ENCODE measurements around the gene PDZK1IP1.

Gene PDZK1IP1

GRCh38 chr1:47231301-47232186, 41.7 kb upstream of the PDZK1IP1 start:
- 1% methylated on average over 28 of the region's 62 CpGs for WGBS (ENCODE audit: insufficient coverage)
- H3K27me3 ChIP-seq (replicated peaks in 2 of 5; ENCODE audit: control insufficient read depth in 4 of 5, insufficient read depth in 5 of 5, low read length in 4 of 5), result no peaks in the 10 kb centered on the region
- peak overlapping the region; percentile 89 to 97 for H3K27ac ChIP-seq (ENCODE audit: insufficient read depth in 1 of 2, low read depth in 1 of 2, low read length in 2 of 2, poor library complexity in 1 of 2, severe bottlenecking in 2 of 2)
- no peaks in the 10 kb centered on the region for H3K9me3 ChIP-seq (ENCODE audit: control extremely low read depth in 1 of 5, control insufficient read depth in 4 of 5, insufficient read depth in 2 of 5, low read depth in 1 of 5, low read length in 4 of 5)
- peaks cover 9 to 92% (median 82%) of the 10 kb centered on the region in 4 experiments for H3K4me1 ChIP-seq (ENCODE audit: control extremely low read depth in 1 of 4, control insufficient read depth in 4 of 4, insufficient read depth in 4 of 4, low read length in 3 of 4)
- DNase-seq, result peak; percentile 87 to 95 (median 93)
- H3K36me3 ChIP-seq (ENCODE audit: control insufficient read depth in 4 of 4, insufficient read depth in 4 of 4, low read length in 3 of 4), result no peaks in the 10 kb centered on the region
- POLR2A ChIA-PET, result interaction anchor here (1.4 kb wide), 1 partner anchor 31 kb away, joined by 5 read pairs; no protein-coding TSS in a partner anchor
- CTCF ChIA-PET, result interaction anchor here (1.1 to 1.9 kb wide), 3 partner anchors 19 to 38 kb away, joined by 4 to 9 read pairs (median 5); no protein-coding TSS in a partner anchor
- peak overlapping the region; percentile 57 to 100 (median 85) for H3K4me3 ChIP-seq (ENCODE audit: control insufficient read depth in 1 of 7, extremely low read depth in 1 of 7, insufficient read depth in 4 of 7, low read depth in 2 of 7, low read length in 6 of 7)

DNA sequence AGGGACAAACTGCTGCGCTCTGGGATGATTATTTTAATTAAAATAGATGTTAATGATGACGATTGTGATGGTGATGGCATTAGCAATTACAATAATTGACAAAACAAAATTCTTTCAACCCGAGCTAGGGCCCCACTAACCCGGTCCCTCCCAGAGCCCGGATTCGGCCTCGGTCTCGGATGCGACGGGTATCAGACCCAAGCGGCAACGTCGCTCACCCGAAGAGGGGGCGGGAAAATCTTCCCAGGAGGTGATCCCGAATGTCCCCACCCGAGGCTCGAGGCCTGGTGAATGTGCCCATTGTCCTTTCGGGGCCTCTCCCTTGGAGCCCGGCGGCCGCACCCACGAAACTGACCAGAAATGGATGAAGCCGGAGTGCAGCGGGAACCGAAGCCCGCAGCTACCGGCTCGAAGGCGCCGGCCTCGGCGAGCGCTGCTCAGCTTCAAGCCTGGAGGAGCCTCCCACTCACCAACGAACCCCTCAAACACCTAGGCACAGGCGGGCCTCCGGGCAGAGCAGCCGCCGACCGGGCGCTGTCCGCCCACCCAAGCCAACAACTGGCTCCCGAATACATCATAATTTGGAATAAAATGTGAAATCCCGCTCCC, 41.0 kb upstream of the PDZK1IP1 start:
- POLR2A ChIA-PET, result no interaction called here
- H3K4me3 ChIP-seq (ENCODE audit: control insufficient read depth in 1 of 7, extremely low read depth in 1 of 7, insufficient read depth in 4 of 7, low read depth in 2 of 7, low read length in 6 of 7), result peak overlapping the region; percentile 57 to 100 (median 85)
- H3K36me3 ChIP-seq (ENCODE audit: control insufficient read depth in 4 of 4, insufficient read depth in 4 of 4, low read length in 3 of 4), result no peaks in the 10 kb centered on the region
- DNase-seq, result peak in 1 of 3 donors; percentile 38
- no peaks in the 10 kb centered on the region for H3K9me3 ChIP-seq (ENCODE audit: control extremely low read depth in 1 of 5, control insufficient read depth in 4 of 5, insufficient read depth in 2 of 5, low read depth in 1 of 5, low read length in 4 of 5)
- H3K27ac ChIP-seq (ENCODE audit: insufficient read depth in 1 of 2, low read depth in 1 of 2, low read length in 2 of 2, poor library complexity in 1 of 2, severe bottlenecking in 2 of 2), result peak overlapping the region; percentile 89 to 97
- H3K4me1 ChIP-seq (ENCODE audit: control extremely low read depth in 1 of 4, control insufficient read depth in 4 of 4, insufficient read depth in 4 of 4, low read length in 3 of 4), result peaks cover 7 to 90% (median 83%) of the 10 kb centered on the region in 4 experiments
- WGBS (ENCODE audit: insufficient coverage), result 0% methylated on average over 32 of the region's 44 CpGs
- H3K27me3 ChIP-seq (replicated peaks in 2 of 5; ENCODE audit: control insufficient read depth in 4 of 5, insufficient read depth in 5 of 5, low read length in 4 of 5), result no peaks in the 10 kb centered on the region
- CTCF ChIA-PET, result interaction anchor here (0.7 to 1.9 kb wide), 3 partner anchors 9 to 32 kb away, joined by 3 to 9 read pairs (median 5); no protein-coding TSS in a partner anchor

GRCh38 chr1:47229886-47230691, 40.3 kb upstream of the PDZK1IP1 start:
- DNase-seq, result no peak
- Histone ChIP-seq H3K9me3 (ENCODE audit: control extremely low read depth in 1 of 5, control insufficient read depth in 4 of 5, insufficient read depth in 2 of 5, low read depth in 1 of 5, low read length in 4 of 5) (no peaks in the 10 kb centered on the region), H3K4me3 (ENCODE audit: control insufficient read depth in 1 of 7, extremely low read depth in 1 of 7, insufficient read depth in 4 of 7, low read depth in 2 of 7, low read length in 6 of 7) (peak overlapping the region; percentile 57 to 100 (median 85)), H3K27ac (ENCODE audit: insufficient read depth in 1 of 2, low read depth in 1 of 2, low read length in 2 of 2, poor library complexity in 1 of 2, severe bottlenecking in 2 of 2) (peak overlapping the region; percentile 89 to 97), H3K27me3 (replicated peaks in 2 of 5; ENCODE audit: control insufficient read depth in 4 of 5, insufficient read depth in 5 of 5, low read length in 4 of 5) (no peaks in the 10 kb centered on the region), H3K4me1 (ENCODE audit: control extremely low read depth in 1 of 4, control insufficient read depth in 4 of 4, insufficient read depth in 4 of 4, low read length in 3 of 4) (peaks cover 3 to 85% (median 81%) of the 10 kb centered on the region in 4 experiments), H3K36me3 (ENCODE audit: control insufficient read depth in 4 of 4, insufficient read depth in 4 of 4, low read length in 3 of 4) (no peaks in the 10 kb centered on the region)
- 0% methylated on average over 4 of the region's 23 CpGs for WGBS (ENCODE audit: insufficient coverage)
- POLR2A ChIA-PET, result interaction anchor here (1.0 to 1.5 kb wide), 2 partner anchors 18 to 36 kb away, joined by 3 to 5 read pairs; no protein-coding TSS in a partner anchor
- CTCF ChIA-PET, result interaction anchor here (0.7 to 1.9 kb wide), 5 partner anchors 8 to 32 kb away, joined by 3 to 9 read pairs (median 4); no protein-coding TSS in a partner anchor

GRCh38 chr1:47229031-47229885, 39.4 kb upstream of the PDZK1IP1 start:
- Histone ChIP-seq H3K36me3 (ENCODE audit: control insufficient read depth in 4 of 4, insufficient read depth in 4 of 4, low read length in 3 of 4) (no peaks in the 10 kb centered on the region), H3K27ac (ENCODE audit: insufficient read depth in 1 of 2, low read depth in 1 of 2, low read length in 2 of 2, poor library complexity in 1 of 2, severe bottlenecking in 2 of 2) (peak overlapping the region; percentile 89 to 97), H3K4me3 (ENCODE audit: control insufficient read depth in 1 of 7, extremely low read depth in 1 of 7, insufficient read depth in 4 of 7, low read depth in 2 of 7, low read length in 6 of 7) (peak overlapping the region; percentile 47 to 100 (median 85)), H3K4me1 (ENCODE audit: control extremely low read depth in 1 of 4, control insufficient read depth in 4 of 4, insufficient read depth in 4 of 4, low read length in 3 of 4) (peaks cover 3 to 85% (median 81%) of the 10 kb centered on the region in 4 experiments), H3K27me3 (replicated peaks in 2 of 5; ENCODE audit: control insufficient read depth in 4 of 5, insufficient read depth in 5 of 5, low read length in 4 of 5) (no peaks in the 10 kb centered on the region), H3K9me3 (ENCODE audit: control extremely low read depth in 1 of 5, control insufficient read depth in 4 of 5, insufficient read depth in 2 of 5, low read depth in 1 of 5, low read length in 4 of 5) (no peaks in the 10 kb centered on the region)
- CTCF ChIA-PET, result interaction anchor here (1.0 to 3.2 kb wide), 6 partner anchors 18 to 36 kb away, joined by 3 to 24 read pairs (median 8); no protein-coding TSS in a partner anchor
- POLR2A ChIA-PET, result interaction anchor here (1.0 to 1.5 kb wide), 5 partner anchors 17 to 49 kb away, joined by 3 to 5 read pairs (median 3); no protein-coding TSS in a partner anchor
- 2% methylated on average over 20 of the region's 35 CpGs for WGBS (ENCODE audit: insufficient coverage)
- peak in 1 of 3 donors; percentile 25 for DNase-seq

DNA sequence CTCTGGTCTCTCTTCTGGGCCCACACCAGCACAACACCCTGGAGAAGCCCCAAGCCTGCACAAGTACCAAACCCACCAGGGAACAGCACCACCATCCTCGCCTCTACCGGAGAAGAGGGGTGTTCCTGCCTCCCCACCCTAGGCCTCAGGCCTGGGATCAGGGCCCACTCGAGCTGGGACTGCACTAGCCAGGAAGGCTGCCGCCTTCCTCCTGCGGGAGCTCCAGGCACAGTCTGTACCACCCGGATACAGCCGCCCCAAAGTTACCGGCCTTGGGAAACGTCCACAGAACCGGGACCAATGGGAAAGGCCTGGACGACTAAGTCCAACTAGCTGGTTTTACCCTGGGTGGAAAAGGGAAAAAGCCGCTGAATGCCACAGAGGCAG, 38.8 kb upstream of the PDZK1IP1 start:
- CTCF ChIA-PET, result interaction anchor here (1.1 to 3.2 kb wide), 6 partner anchors 17 to 52 kb away, joined by 3 to 24 read pairs (median 6); no protein-coding TSS in a partner anchor

More for the DNA sequence above, 38.8 kb upstream of the PDZK1IP1 start:
- POLR2A ChIA-PET, result interaction anchor here (1.0 to 1.5 kb wide), 4 partner anchors 17 to 48 kb away, joined by 3 to 5 read pairs (median 4); no protein-coding TSS in a partner anchor
- WGBS (ENCODE audit: insufficient coverage), result 2% methylated on average over 11 of the region's 12 CpGs
- Histone ChIP-seq H3K4me1 (ENCODE audit: control extremely low read depth in 1 of 4, control insufficient read depth in 4 of 4, insufficient read depth in 4 of 4, low read length in 3 of 4) (peaks cover 0 to 83% (median 76%) of the 10 kb centered on the region in 4 experiments), H3K36me3 (ENCODE audit: control insufficient read depth in 4 of 4, insufficient read depth in 4 of 4, low read length in 3 of 4) (peaks cover 0 to 4% (median under 1%) of the 10 kb centered on the region in 4 experiments), H3K27ac (ENCODE audit: insufficient read depth in 1 of 2, low read depth in 1 of 2, low read length in 2 of 2, poor library complexity in 1 of 2, severe bottlenecking in 2 of 2) (peak overlapping the region; percentile 89 to 97), H3K4me3 (ENCODE audit: control insufficient read depth in 1 of 7, extremely low read depth in 1 of 7, insufficient read depth in 4 of 7, low read depth in 2 of 7, low read length in 6 of 7) (peak overlapping the region; percentile 13 to 100 (median 85)), H3K9me3 (ENCODE audit: control extremely low read depth in 1 of 5, control insufficient read depth in 4 of 5, insufficient read depth in 2 of 5, low read depth in 1 of 5, low read length in 4 of 5) (no peaks in the 10 kb centered on the region), H3K27me3 (replicated peaks in 2 of 5; ENCODE audit: control insufficient read depth in 4 of 5, insufficient read depth in 5 of 5, low read length in 4 of 5) (no peaks in the 10 kb centered on the region)
- DNase-seq, result no peak

Data from common myeloid progenitor, CD34-positive (primary cell).